GM21515 (cell line): ENCODE results near the gene PRTN3.

Experiments
- ATAC-seq: cut with Tn5 transposase; IDR thresholded peaks from one replicate; pipeline ENCODE4 v1.9.1; 2021; ENCODE audit not compliant: unreplicated experiment

PRTN3 gene

DNA sequence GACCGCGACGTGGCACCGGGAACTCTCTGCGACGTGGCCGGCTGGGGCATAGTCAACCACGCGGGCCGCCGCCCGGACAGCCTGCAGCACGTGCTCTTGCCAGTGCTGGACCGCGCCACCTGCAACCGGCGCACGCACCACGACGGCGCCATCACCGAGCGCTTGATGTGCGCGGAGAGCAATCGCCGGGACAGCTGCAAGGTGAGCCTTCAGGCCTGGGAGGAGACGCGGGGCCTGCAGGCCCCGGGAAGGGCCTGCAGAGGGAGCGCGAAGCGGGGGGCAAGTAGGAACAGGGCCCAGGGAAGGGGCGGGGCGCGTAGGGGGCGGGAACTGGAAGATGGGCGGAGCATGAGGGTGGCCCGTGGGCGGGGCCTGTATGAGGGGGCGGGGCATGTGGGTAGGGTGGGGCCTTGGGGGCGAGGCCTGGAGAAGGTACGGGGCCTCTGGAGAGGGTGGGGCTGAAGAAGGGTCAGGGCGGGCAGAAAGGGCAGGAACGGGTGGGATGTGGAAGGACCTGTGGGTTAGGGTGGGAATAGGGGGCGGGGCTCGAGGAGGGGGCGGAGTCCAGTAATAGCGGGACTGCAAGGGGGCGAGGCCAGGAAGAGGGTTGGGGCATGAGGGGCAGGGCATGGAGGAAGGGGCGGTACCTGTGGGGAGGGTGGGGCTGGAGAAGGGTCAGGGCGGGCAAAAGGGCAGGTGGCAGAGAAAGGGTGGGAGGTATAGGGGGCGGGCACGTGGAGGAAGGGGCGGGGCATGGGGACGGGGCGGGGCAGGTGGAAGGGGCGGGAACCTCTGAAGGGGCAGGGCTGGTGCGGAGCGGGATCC lies 21.2 kb downstream of the PRTN3 start:
- no peak for ATAC-seq

DNA sequence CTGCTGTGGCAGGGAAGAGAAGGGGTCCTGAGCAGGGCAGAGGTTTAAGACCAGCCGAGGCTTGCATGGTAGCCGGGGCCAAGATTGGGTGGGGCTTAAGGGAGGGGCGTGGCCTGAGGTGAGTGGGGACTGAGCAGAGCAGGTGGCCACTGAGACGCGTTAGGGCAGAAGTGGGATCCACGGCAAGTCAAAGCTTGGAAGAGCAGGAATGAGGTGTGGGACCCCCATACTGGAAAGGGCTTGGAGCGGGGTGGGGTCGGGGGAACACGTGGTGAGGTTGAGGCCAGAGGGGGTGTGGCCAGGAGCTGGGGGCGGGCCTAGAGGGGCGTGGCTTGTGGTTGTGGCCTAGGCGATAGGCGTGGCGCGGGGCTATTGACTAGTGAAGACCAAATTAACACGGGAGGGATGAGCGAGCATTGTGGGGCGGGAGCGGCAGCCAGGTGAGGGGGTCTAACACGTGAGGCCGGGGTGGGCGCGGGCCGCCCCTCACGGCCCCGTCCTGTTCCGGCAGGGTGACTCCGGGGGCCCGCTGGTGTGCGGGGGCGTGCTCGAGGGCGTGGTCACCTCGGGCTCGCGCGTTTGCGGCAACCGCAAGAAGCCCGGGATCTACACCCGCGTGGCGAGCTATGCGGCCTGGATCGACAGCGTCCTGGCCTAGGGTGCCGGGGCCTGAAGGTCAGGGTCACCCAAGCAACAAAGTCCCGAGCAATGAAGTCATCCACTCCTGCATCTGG lies 21.9 kb downstream of the PRTN3 start:
- ATAC-seq, result no peak

GRCh38 chr19:863315-863620 lies 22.5 kb downstream of the PRTN3 start:
- ATAC-seq, result no peak

GRCh38 chr19:866769-867300 lies 26.0 kb downstream of the PRTN3 start:
- ATAC-seq, result no peak

DNA sequence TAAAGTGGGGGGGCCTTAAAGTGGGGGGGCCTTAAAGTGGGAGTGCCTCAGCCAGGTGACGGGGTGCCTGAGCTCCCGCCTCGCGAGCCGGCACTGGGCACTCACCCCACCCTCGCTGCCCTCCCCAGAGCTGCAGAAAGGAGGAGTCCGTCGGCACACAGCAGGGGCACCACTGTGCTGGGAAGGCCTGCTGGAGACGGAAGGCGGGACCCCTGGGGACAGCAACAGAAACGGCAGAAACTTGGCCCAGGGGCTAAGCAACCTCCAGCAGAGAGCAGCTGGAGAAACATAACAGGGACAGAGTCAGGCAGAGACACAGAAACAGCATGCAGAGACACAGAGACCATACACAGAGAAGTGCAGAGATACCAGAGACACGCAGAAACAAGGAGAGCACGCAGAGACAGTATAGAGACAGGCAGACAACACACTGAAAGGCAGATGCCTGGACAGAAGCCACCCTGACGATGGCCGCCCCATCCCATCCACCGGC lies 26.5 kb downstream of the PRTN3 start:
- ATAC-seq, result no peak

DNA sequence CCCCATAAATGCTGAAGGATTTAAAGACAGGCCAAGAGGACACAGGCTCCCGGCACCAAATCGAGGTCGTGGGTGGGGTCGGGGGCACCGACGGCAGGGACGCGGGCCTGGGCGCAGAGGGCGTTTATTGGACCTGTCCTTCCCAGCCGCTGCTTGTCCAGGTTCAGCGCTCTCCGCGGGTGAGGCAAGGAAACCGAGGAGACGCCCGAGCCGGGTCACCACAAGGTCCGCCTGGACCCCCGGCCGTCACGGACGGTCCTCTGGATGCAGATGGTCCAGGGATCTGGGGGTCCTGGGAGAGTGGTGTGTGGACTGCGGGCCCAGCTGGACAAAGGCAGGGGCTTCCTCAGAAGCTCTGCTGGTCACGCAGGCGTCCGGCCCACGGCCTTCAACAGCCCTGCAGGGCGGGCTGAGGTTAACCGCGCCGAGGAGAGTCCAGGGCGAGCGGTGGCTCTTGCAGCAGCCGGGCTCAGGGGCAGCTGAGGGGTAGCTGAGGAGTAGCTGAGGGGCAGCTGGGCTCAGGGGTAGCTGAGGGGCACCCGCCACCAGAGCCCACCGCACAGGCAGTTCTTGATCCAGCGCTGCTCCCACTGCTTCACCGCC lies 27.2 kb downstream of the PRTN3 start:
- ATAC-seq, result no peak

DNA sequence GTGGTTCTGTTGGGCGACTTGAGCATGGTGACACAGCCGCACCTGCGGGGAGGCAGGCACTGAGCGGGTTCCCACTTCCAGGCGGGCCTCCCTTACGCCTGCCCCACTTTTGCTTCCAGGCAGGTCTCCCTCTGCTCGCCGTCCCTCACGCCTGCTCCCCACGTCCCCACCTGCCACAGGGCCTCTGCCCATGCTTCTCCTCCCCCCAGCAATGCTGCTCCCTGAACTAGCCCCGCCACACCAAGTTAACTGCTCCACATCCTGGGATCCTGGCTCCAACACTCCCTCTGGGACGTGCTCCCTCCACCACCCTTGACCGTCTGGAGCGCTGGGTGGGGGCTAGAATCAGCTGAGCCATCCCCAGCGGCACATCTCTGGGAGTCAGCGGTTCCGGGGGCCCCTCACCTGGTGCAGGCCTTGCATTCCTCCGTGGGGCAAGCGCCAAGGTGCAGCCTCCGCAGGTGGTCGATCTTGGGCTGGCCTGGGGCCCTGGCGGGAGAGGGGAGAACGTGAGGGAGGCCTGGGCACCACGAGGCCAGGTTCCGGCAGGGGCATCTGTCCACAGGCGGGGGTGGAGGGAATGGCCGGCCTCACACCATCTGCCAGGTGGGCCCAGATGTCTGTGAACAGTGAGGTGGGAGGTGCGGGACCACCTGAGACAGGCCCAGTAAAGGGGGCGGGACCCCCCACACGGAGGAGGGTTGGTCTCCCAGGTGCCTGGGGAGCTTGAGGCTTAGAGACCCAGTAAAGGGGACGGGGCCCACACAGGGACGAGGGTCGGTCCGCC lies 27.9 kb downstream of the PRTN3 start:
- no peak for ATAC-seq

GRCh38 chr19:869245-870177 lies 28.7 kb downstream of the PRTN3 start:
- no peak for ATAC-seq

DNA sequence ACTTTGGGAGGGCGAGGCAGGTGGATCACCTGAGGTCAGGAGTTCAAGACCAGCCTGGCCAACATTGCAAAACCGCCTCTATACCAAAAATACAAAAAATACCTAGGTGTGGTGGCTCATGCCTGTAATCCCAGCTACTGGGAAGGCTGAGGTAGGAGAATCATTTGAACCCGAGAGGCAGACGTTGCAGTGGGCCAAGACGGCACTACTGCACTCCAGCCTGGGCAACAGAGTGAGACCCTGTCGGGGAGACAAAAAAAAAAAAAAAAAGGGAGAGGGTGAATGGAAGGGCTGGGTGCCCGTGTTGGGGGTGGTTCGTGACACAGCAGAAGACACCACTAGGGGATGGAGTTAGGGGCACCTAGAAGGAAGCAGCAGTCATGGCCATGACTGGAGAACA lies 29.5 kb downstream of the PRTN3 start:
- no peak for ATAC-seq

- ATAC-seq, result no peak
Measured at GRCh38 chr19:870963-871401, 30.2 kb downstream of the PRTN3 start.

GRCh38 chr19:871446-872265 lies 30.9 kb downstream of the PRTN3 start:
- no peak for ATAC-seq

- ATAC-seq, result peak; percentile 37
Measured at GRCh38 chr19:872266-872951, 31.6 kb downstream of the PRTN3 start.

- ATAC-seq, result no peak
Measured at GRCh38 chr19:873084-873483, 32.3 kb downstream of the PRTN3 start.

DNA sequence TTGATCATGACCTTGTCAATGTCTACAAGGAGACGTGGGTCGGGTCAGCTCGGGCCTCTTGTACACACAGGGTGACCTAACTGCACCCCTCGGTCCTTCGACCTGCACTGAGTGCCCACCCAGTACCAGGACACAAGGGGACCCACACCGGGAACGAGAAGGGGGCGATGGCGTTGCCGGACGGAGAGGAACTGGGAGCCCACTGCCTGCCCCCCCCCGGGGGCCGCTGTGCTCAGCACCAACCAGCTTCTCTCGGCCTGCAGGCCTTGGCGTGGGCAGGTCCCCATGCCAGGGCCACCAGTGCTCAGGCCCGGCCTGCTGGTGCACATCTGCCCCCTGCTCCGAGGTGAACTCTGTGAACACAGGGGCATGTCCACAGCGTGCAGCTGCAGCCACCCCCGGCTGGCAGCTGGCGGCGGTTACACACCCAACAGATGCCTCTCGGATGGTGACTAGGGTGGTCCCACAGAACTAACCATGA lies 32.8 kb downstream of the PRTN3 start:
- no peak for ATAC-seq

DNA sequence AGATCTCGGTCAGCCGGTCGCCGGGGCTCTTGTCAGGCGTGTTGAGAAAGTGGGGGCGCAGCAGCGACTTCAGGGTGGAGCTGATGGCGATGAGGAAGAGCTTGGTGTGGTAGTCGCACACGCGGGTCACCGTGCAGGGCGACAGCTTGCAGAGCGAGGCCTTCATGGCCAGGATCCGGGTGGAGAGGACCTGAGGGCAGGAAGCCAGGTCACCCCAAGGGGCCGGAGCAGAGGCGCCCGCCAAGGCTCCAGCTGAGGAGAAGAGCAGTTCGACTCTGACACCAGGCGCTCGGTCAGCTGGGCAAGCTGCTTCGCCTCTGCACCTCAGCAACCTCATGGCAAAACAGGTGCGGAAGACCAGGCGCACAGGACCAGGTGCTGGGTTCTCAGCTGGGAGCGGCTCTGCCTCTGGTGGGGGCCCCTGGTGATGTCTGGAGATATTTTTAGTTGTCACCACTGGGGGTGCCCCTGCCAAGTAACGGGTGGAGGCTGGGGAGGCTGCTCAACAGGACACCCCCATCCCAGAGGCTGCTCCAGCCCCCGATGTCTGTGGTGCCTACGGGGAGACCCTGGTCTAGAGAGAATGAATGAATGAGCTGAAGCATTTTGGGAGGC lies 34.6 kb downstream of the PRTN3 start:
- ATAC-seq, result no peak

DNA sequence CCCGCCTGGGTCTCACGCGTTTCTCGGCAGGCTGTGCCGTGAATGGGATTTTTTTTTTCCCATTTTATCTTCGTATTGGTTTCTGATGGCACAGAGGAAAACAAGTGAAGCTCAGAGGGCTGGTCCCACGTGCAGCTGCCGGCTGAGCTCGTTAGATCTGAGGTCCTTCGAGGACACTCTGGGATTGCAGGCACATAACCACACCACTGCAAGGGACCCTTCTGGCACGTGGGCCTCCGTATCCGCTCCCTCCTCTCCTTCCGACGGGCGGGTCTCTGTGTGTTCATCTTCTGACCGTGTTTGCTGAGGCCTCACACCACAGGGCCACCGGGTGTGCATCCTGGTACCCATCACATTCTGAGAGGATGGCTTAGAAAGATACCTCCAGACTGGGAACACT lies 35.3 kb downstream of the PRTN3 start:
- no peak for ATAC-seq

DNA sequence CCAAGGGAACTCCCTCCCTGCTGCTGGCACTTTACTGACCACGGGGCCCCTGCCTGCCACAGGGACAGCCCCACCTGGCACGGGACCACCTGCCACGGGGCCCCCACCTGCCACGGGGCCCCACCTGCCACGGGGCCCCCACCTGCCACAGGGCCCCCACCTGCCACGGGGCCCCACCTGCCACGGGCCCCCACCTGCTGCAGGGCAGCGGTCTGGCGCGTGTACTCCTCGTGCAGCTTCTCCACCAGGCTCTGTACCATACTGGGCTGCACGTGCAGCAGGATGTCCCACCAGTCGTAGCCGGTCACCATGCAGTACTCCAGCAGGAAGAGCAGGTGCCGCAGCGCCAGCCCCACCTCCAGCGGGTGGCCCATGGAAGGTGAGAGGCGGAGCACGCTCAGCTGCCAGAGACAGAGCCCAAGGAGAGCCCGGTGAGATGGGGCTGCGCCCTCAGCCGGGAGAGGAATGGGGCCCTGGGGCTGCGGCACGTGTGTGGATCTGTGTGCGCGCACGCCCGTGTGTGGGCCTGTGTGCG lies 36.0 kb downstream of the PRTN3 start:
- ATAC-seq, result no peak
